Measurements from ENCODE around the gene MPPED1. TPM values are rescaled to one million over a fixed set of nuclear protein-coding genes. Genes with fewer than 3 reads are reported as not detected.

The MPPED1 gene
- total and polyA plus RNA-seq, 2 of the 13 experiments (the other 11 are each of a cell fraction or from before 2014, with no cell fraction given) = 0.77 TPM; not detected in 1

- Histone ChIP-seq H2AFZ (ENCODE audit: low read length) (peak overlapping the region; percentile 4), H3K9me3 (ENCODE audit: low read length) (no peaks in the 10 kb centered on the region), H3K9ac (ENCODE audit: insufficient read depth, low read depth, low read length) (peak overlapping the region; percentile 25; the same call in 1 of the 2 replicates), H3K27me3 (ENCODE audit: control insufficient read depth in 1 of 2, insufficient read depth in 2 of 2, low read length in 2 of 2) (no peaks in the 10 kb centered on the region; a peak in 1 of 5 replicates), H3K4me2 (ENCODE audit: low read depth, low read length) (peak overlapping the region; percentile 85), H3K36me3 (replicated peaks in 1 of 2; ENCODE audit: control insufficient read depth in 1 of 2, insufficient read depth in 2 of 2, low read length in 2 of 2) (no peaks in the 10 kb centered on the region), H3K4me3 (replicated peaks in 1 of 3; ENCODE audit: insufficient read depth in 1 of 3, low read depth in 2 of 3, low read length in 3 of 3) (peak overlapping the region; percentile 3 to 55 (median 8); a peak in 3 of 6 replicates), H3K27ac (ENCODE audit: extremely low read length, insufficient read depth, low read length) (no peak overlapping the region), H3K79me2 (ENCODE audit: insufficient read depth, low read length) (no peaks in the 10 kb centered on the region), H3K4me1 (ENCODE audit: insufficient read depth, low read length) (peaks cover 23% of the 10 kb centered on the region), H4K20me1 (ENCODE audit: insufficient read depth, low read length) (no peaks in the 10 kb centered on the region)
- intact Hi-C loops (cut with micrococcal nuclease; ENCODE audit: unreplicated experiment) = no loop called here
- in situ Hi-C loops (cut with HindIII; ENCODE audit: extremely low pct_ligation_motif_present, low pct_unique_long_range_greater_than_20kb) = no loop called here
- BruUV-seq (replicated peaks) = no TSS peak
- POLR2A ChIA-PET = interaction anchor here (1.4 kb wide), 1 partner anchor 75 kb away, joined by 4 read pairs; no protein-coding TSS in a partner anchor
- FAIRE-seq (peak; percentile 59), ATAC-seq (peak; percentile 79), DNase-seq (ENCODE audit: low spot score) (peak; percentile 28)
- CTCF ChIA-PET (ENCODE audit: low intra/inter-chr PET ratio, low total read pairs) = no interaction called here
- WGBS (ENCODE audit: low lambda C conversion rate) = 10% methylated on average over 13 of the region's 28 CpGs
- TF ChIP-seq ZNF609 (CRISPR knock-in tag; IDR thresholded peaks at IDR 0.05; ENCODE audit: borderline replicate concordance) (peak; percentile 51; the same call in 1 of the 2 replicates), ISL2 (CRISPR knock-in tag; IDR thresholded peaks at IDR 0.05) (no peak), TRAFD1 (CRISPR knock-in tag; IDR thresholded peaks at IDR 0.05; ENCODE audit: borderline replicate concordance) (no peak), FIP1L1 (IDR thresholded peaks at IDR 0.05; ENCODE audit: borderline replicate concordance, insufficient read depth, low read depth, low read length) (no peak), POLR2AphosphoS5 (IDR thresholded peaks at IDR 0.05; ENCODE audit: low read depth, low read length) (no peak), ZNF777 (CRISPR knock-in tag; IDR thresholded peaks at IDR 0.05) (peak; percentile 31; the same call in 1 of the 2 replicates), PAXIP1 (CRISPR knock-in tag; conservative IDR thresholded peaks at IDR 0.05) (peak; percentile 74), ZNF580 (CRISPR knock-in tag; IDR thresholded peaks at IDR 0.05; ENCODE audit: borderline replicate concordance, low read depth) (no peak), CHCHD3 (CRISPR knock-in tag; IDR thresholded peaks at IDR 0.05) (0 out of 2 replicates have a peak, but pooled peaks have one; percentile 48)
Observed at GRCh38 chr22:43474161-43475101, 62.6 kb downstream of the MPPED1 start.
